HG02970 (cell line): ENCODE results near the gene NELL2.
"Not testable (repeated sequence)": the region's sequence is repeated elsewhere in the genome, so short reads cannot be mapped to it uniquely, and the experiment has no call there.

ENCODE experiments used
- ATAC-seq: cut with Tn5 transposase; IDR thresholded peaks from one replicate; pipeline ENCODE4 v1.9.1; 2021; ENCODE audit warnings: mild to moderate bottlenecking, moderate library complexity, moderate number of reproducible peaks; ENCODE audit not compliant: unreplicated experiment, low FRiP score

NELL2 gene

GRCh38 chr12:44780221-44780790 is 95.8 kb downstream of the NELL2 start:
- ATAC-seq: no peak

- ATAC-seq: no peak
Observed at GRCh38 chr12:44779766-44780165, 96.3 kb downstream of the NELL2 start.

GRCh38 chr12:44778863-44779262 is 97.3 kb downstream of the NELL2 start:
- ATAC-seq: no peak

- ATAC-seq: no peak
Observed at GRCh38 chr12:44777044-44777443, 99.1 kb downstream of the NELL2 start.

- ATAC-seq: no peak
Observed at GRCh38 chr12:44775901-44776300, 100.2 kb downstream of the NELL2 start.

- peak; percentile 71 for ATAC-seq
Observed at GRCh38 chr12:44774815-44775411, 101.2 kb downstream of the NELL2 start.

GRCh38 chr12:44771485-44772021 is 104.6 kb downstream of the NELL2 start:
- no peak for ATAC-seq

- ATAC-seq: no peak
Observed at GRCh38 chr12:44765796-44766195, 110.3 kb downstream of the NELL2 start.

GRCh38 chr12:44763021-44763420 is 113.1 kb downstream of the NELL2 start:
- ATAC-seq: no peak

GRCh38 chr12:44759289-44759688 is 116.8 kb downstream of the NELL2 start:
- ATAC-seq: no peak

- no peak for ATAC-seq
Observed at GRCh38 chr12:44750468-44750867, 125.6 kb downstream of the NELL2 start.

GRCh38 chr12:44749566-44749965 is 126.5 kb downstream of the NELL2 start:
- ATAC-seq: no peak

GRCh38 chr12:44748950-44749468 is 127.1 kb downstream of the NELL2 start:
- no peak for ATAC-seq

- ATAC-seq: not testable (repeated sequence)
Observed at GRCh38 chr12:44741292-44741980, 134.7 kb downstream of the NELL2 start.

- ATAC-seq: no peak
Observed at GRCh38 chr12:44738051-44738450, 138.1 kb downstream of the NELL2 start.

- no peak for ATAC-seq
Observed at GRCh38 chr12:44728566-44728965, 147.5 kb downstream of the NELL2 start.

GRCh38 chr12:44720265-44720664 is 155.8 kb downstream of the NELL2 start:
- ATAC-seq: no peak

GRCh38 chr12:44717612-44718011 is 158.5 kb downstream of the NELL2 start:
- no peak for ATAC-seq

- ATAC-seq: no peak
Observed at GRCh38 chr12:44716711-44717110, 159.4 kb downstream of the NELL2 start.

- no peak for ATAC-seq
Observed at GRCh38 chr12:44711736-44712135, 164.4 kb downstream of the NELL2 start.

GRCh38 chr12:44709166-44709565 is 166.9 kb downstream of the NELL2 start:
- ATAC-seq: no peak
